Panc1 (cell line): ENCODE measurements around the gene CLCN6. TPM values are rescaled to one million over a fixed set of nuclear protein-coding genes. Genes with fewer than 3 reads are reported as not detected.

Experiments
- ATAC-seq: fragments of 200-7000 bp; cut with Tn5 transposase; 2 replicates; pipeline ENCODE4 v1.9.1; 2020; ENCODE audit warnings: mild to moderate bottlenecking, moderate library complexity
- BruUV-seq: library from RNA; stranded (reverse); fragments of 400-500 nt; replicated peaks from 2 replicates; lab custom pipeline; 2021; lab: Mats Ljungman, UMichigan
- CTCF ChIA-PET: fragments of 300-600 bp; sonication (Branson Sonifier 250); formaldehyde crosslinking; loops from one replicate; lab custom pipeline; 2022; ENCODE audit warnings: antibody characterized with exemption; lab: Charles Lee
- POLR2A ChIA-PET: fragments of 300-600 bp; sonication (Branson Sonifier 250); formaldehyde crosslinking; loops from one replicate; lab custom pipeline; 2022; ENCODE audit warnings: antibody characterized with exemption; lab: Charles Lee
- DNase-seq: peaks from one replicate; pipeline ENCODE4 v3.0.0-alpha.2; 2010; ENCODE audit warnings: low read depth, low spot score
- H3K27ac ChIP-seq: 2 replicates; pipeline ENCODE4 v1.5.1; 2011; ENCODE audit warnings: mild to moderate bottlenecking, low read length, inconsistent platforms
- H3K27me3 ChIP-seq: fragments of 200-500 bp; sonication (Bioruptor generic); 2 replicates; pipeline ENCODE4 v1.6.0; 2014; ENCODE audit warnings: low read length, inconsistent platforms; ENCODE audit not compliant: control insufficient read depth, insufficient read depth
- H3K36me3 ChIP-seq: fragments of 200-500 bp; sonication (Bioruptor generic); 2 replicates; pipeline ENCODE4 v1.5.1; 2014; ENCODE audit warnings: inconsistent platforms, mild to moderate bottlenecking, low read length, moderate library complexity; ENCODE audit not compliant: control insufficient read depth, insufficient read depth
- H3K4me1 ChIP-seq: 2 replicates; pipeline ENCODE4 v1.5.1; 2011; ENCODE audit warnings: inconsistent platforms, mild to moderate bottlenecking, low read length, moderate library complexity; ENCODE audit not compliant: control insufficient read depth, insufficient read depth
- H3K4me3 ChIP-seq, 2 experiments: 2 replicates each; pipeline ENCODE4 v1.5.1; 2011 to 2012; ENCODE audit warnings: low read depth in 2 of 2, low read length in 2 of 2, mild to moderate bottlenecking in 2 of 2, inconsistent platforms in 1 of 2, moderate library complexity in 1 of 2
- H3K9me3 ChIP-seq: fragments of 200-500 bp; sonication (Bioruptor generic); 2 replicates; pipeline ENCODE4 v1.5.1; 2014; ENCODE audit warnings: low read depth, mild to moderate bottlenecking, inconsistent platforms, low read length, moderate library complexity; ENCODE audit not compliant: control insufficient read depth, insufficient read depth
- POLR2AphosphoS5 ChIP-seq: IDR thresholded peaks from 2 replicates; pipeline ENCODE4 v1.6.1; 2012; ENCODE audit warnings: mild to moderate bottlenecking, low read depth, low read length, moderate library complexity
- REST ChIP-seq, 2 experiments: IDR thresholded peaks; 2 replicates each; pipeline ENCODE4 v1.6.1; 2011 to 2012; ENCODE audit warnings: low read depth in 2 of 2, control low read depth in 1 of 2, low read length in 1 of 2, mild to moderate bottlenecking in 1 of 2, moderate library complexity in 1 of 2; ENCODE audit not compliant: insufficient read depth in 1 of 2
- SIN3A ChIP-seq: IDR thresholded peaks from 2 replicates; pipeline ENCODE4 v1.6.1; 2012; ENCODE audit warnings: low read depth, mild to moderate bottlenecking, low read length, moderate library complexity, borderline replicate concordance; ENCODE audit not compliant: insufficient read depth
- TCF7L2 ChIP-seq: IDR thresholded peaks from 2 replicates; pipeline ENCODE4 v1.6.1; 2011; ENCODE audit warnings: mild to moderate bottlenecking, low read depth, low read length, inconsistent platforms
- in situ Hi-C: cut with HindIII; loops from 2 replicates; pipeline ENCODE4 v1.10.0; 2016; ENCODE audit warnings: low sequenced_read_pairs, low pct_unique_long_range_greater_than_20kb
- intact Hi-C: fragments of 100-400 bp; cut with micrococcal nuclease; formaldehyde crosslinking; loops from one replicate; pipeline ENCODE4 v1.10.0; 2022; ENCODE audit not compliant: unreplicated experiment
- total RNA-seq: library from RNA; stranded (reverse); gene quantifications from one replicate; pipeline ENCODE4 v1.2.1, GENCODE V29; 2021; ENCODE audit not compliant: unreplicated experiment
- TF ChIP-seq, protein P1 (sequence below): fragments of 450-650 bp; IDR thresholded peaks from 2 replicates; pipeline ENCODE4 v1.5.1; 2017; ENCODE audit warnings: mild to moderate bottlenecking

Gene CLCN6
- total RNA-seq, 1 experiment from 2014 or later, result 23.6 TPM

DNA sequence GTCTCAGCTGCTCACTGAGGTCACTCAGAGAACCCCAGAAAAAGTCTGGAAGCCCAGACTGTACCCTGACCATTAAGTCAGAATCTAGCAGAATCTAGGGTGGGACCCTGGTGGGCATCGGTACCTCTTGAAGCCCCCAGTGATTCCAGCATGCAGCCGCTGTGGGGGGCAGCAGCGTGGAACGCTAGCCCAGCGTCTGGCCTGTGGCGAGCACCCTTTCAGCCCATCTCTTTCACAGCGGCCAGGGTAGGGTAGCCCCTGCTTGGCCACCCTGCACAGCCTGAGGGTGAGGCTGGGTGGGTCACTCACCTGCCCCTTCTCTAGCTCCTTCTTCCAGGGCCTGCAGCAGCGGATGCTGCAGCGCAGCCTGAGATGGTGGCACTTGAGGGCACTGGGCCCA lies 27.7 kb upstream of the CLCN6 start:
- no peak overlapping the region for H3K4me3 ChIP-seq
- POLR2A ChIA-PET, result interaction anchor here (0.6 to 0.9 kb wide), 3 partner anchors 11 to 114 kb away, joined by 4 to 14 read pairs (median 11); no protein-coding TSS in a partner anchor
- no peaks in the 10 kb centered on the region for H3K4me1 ChIP-seq
- CTCF ChIA-PET, result no interaction called here
- H3K36me3 ChIP-seq, result no peaks in the 10 kb centered on the region
- in situ Hi-C loops, result no loop called here
- no peaks in the 10 kb centered on the region for H3K27me3 ChIP-seq
- H3K9me3 ChIP-seq, result no peaks in the 10 kb centered on the region
- no peak for DNase-seq
- ATAC-seq, result no peak
- no TSS peak for BruUV-seq
- H3K27ac ChIP-seq, result no peak overlapping the region
- TF ChIP-seq TCF7L2, result no peak
- no peak for TF ChIP-seq SIN3A
- TF ChIP-seq, protein P1, sequence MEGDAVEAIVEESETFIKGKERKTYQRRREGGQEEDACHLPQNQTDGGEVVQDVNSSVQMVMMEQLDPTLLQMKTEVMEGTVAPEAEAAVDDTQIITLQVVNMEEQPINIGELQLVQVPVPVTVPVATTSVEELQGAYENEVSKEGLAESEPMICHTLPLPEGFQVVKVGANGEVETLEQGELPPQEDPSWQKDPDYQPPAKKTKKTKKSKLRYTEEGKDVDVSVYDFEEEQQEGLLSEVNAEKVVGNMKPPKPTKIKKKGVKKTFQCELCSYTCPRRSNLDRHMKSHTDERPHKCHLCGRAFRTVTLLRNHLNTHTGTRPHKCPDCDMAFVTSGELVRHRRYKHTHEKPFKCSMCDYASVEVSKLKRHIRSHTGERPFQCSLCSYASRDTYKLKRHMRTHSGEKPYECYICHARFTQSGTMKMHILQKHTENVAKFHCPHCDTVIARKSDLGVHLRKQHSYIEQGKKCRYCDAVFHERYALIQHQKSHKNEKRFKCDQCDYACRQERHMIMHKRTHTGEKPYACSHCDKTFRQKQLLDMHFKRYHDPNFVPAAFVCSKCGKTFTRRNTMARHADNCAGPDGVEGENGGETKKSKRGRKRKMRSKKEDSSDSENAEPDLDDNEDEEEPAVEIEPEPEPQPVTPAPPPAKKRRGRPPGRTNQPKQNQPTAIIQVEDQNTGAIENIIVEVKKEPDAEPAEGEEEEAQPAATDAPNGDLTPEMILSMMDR, result no peak
- TF ChIP-seq POLR2AphosphoS5, result no peak
- no peak for TF ChIP-seq REST (IDR thresholded peaks at IDR 0.05; ENCODE audit: insufficient read depth in 1 of 2, low read depth in 2 of 2, low read length in 1 of 2)
- intact Hi-C loops, result no loop called here

GRCh38 chr1:11778844-11779623 lies 27.0 kb upstream of the CLCN6 start:
- Histone ChIP-seq H3K4me3 (no peak overlapping the region), H3K9me3 (no peaks in the 10 kb centered on the region), H3K4me1 (no peaks in the 10 kb centered on the region), H3K36me3 (no peaks in the 10 kb centered on the region), H3K27ac (no peak overlapping the region), H3K27me3 (no peaks in the 10 kb centered on the region)
- DNase-seq (no peak), ATAC-seq (no peak)
- CTCF ChIA-PET, result no interaction called here
- no TSS peak for BruUV-seq
- in situ Hi-C loops (no loop called here), intact Hi-C loops (no loop called here)
- TF ChIP-seq REST (IDR thresholded peaks at IDR 0.05; ENCODE audit: insufficient read depth in 1 of 2, low read depth in 2 of 2, low read length in 1 of 2) (no peak), POLR2AphosphoS5 (no peak), TCF7L2 (no peak), SIN3A (no peak)
- TF ChIP-seq, protein P1, result no peak
- POLR2A ChIA-PET, result interaction anchor here (0.9 kb wide), 1 partner anchor 113 kb away, joined by 4 read pairs; no protein-coding TSS in a partner anchor
